SH-SY5Y (cell line): ENCODE measurements around the gene RAB42.

Source experiments
- GATA2 ChIP-seq: IDR thresholded peaks from 2 replicates; pipeline ENCODE4 v1.6.1; 2011; ENCODE audit warnings: mild to moderate bottlenecking, low read depth, low read length
- GATA3 ChIP-seq: IDR thresholded peaks from 2 replicates; pipeline ENCODE4 v1.6.1; 2011; ENCODE audit warnings: low read depth, mild to moderate bottlenecking, low read length, moderate library complexity

Gene RAB42

GRCh38 chr1:28642056-28642846 is 50.2 kb downstream of the RAB42 start:
- TF ChIP-seq GATA3 (no peak), GATA2 (no peak; the same call in 1 of the 2 replicates)

- TF ChIP-seq GATA3 (no peak), GATA2 (no peak; the same call in 1 of the 2 replicates)
Measured at GRCh38 chr1:28642847-28643635, 51.0 kb downstream of the RAB42 start, which contains the start of gene TAF12. Gene TAF12 (minus strand): TSS chr1:28643067. CDS start chr1:28622081, 20,986 bp downstream.

- no peak for TF ChIP-seq GATA2
- no peak for TF ChIP-seq GATA3
Measured at GRCh38 chr1:28644494-28644893, 52.4 kb downstream of the RAB42 start.
